Measurements from ENCODE around the gene PCDHGB1. TPM values are rescaled to one million over a fixed set of nuclear protein-coding genes. Genes with fewer than 3 reads are reported as not detected.
"Not testable (repeated sequence)": the region's sequence is repeated elsewhere in the genome, so short reads cannot be mapped to it uniquely, and the experiment has no call there.

PCDHGB1 gene
- total and polyA plus RNA-seq, 8 donors = under 0.01 to 1.2 (median 0.43) TPM; not detected in 3

DNA sequence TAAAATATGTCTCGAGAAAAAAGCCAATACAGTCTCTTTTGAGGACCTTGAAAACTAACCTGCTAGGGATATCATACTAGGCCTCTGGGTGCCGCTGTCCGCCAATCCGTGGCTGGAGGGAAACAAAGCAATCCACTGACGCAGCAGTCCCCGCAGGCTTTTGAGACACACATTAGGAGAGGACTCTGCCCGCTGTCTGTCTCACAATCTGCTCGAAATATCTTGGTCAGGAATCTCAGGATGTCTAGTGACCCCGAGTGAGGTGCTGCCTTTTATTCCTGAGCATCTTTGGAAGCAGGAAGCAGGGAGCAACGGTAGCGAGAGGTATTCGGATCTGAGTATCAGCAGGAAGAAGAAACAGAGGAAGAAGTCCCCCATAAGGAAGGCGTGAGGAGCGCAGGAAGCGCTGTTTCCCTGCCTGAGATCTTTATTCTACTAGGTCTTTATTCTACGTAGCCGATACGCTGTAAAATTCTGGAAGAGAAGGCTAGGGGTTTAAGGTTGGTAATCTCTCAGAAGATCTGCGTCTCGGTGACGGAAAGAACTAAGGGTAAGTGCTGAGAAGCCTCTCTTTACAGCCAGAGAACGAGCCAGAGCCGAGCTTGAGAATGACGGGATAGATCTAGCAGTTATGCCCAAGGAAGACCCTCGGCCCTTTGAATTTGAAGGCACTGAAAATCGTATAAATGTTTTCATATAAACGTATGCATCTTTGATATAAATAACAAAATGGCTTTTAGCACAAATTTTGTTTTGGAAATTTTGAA, 23.6 kb upstream of the PCDHGB1 start:
- Histone ChIP-seq H3K27me3 (peaks cover 0 to 35% (median 13%) of the 10 kb centered on the region in 3 donors), H3K27ac (peak overlapping the region in 2 of 5 donors; percentile 45 to 66), H3K9me3 (peaks cover 10 to 97% (median 74%) of the 10 kb centered on the region in 4 donors), H3K36me3 (peaks cover 0 to 5% (median 0%) of the 10 kb centered on the region in 4 donors), H3K4me1 (peaks cover 0 to 3% (median 1%) of the 10 kb centered on the region in 4 donors), H3K4me3 (peak overlapping the region; percentile 14 to 31 (median 24))
- intact Hi-C loops (cut with DNase I; ENCODE audit: low total_unique reads) = loop anchor here (10.0 kb wide), 1 partner anchor 209 kb away; no protein-coding TSS in a partner anchor
- TF ChIP-seq POLR2A (IDR thresholded peaks at IDR 0.05) (no peak), EP300 (IDR thresholded peaks at IDR 0.05) (no peak), POLR2AphosphoS5 (IDR thresholded peaks at IDR 0.05) (no peak)
- TF ChIP-seq, protein P1, sequence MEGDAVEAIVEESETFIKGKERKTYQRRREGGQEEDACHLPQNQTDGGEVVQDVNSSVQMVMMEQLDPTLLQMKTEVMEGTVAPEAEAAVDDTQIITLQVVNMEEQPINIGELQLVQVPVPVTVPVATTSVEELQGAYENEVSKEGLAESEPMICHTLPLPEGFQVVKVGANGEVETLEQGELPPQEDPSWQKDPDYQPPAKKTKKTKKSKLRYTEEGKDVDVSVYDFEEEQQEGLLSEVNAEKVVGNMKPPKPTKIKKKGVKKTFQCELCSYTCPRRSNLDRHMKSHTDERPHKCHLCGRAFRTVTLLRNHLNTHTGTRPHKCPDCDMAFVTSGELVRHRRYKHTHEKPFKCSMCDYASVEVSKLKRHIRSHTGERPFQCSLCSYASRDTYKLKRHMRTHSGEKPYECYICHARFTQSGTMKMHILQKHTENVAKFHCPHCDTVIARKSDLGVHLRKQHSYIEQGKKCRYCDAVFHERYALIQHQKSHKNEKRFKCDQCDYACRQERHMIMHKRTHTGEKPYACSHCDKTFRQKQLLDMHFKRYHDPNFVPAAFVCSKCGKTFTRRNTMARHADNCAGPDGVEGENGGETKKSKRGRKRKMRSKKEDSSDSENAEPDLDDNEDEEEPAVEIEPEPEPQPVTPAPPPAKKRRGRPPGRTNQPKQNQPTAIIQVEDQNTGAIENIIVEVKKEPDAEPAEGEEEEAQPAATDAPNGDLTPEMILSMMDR (IDR thresholded peaks at IDR 0.05) = peak in 2 of 7 experiments; percentile 11 to 17
- DNase-seq = peak; percentile 32 to 69
- 10 to 15% (median 13%) methylated on average over 27 of the region's 27 CpGs for WGBS, 5 donors

DNA sequence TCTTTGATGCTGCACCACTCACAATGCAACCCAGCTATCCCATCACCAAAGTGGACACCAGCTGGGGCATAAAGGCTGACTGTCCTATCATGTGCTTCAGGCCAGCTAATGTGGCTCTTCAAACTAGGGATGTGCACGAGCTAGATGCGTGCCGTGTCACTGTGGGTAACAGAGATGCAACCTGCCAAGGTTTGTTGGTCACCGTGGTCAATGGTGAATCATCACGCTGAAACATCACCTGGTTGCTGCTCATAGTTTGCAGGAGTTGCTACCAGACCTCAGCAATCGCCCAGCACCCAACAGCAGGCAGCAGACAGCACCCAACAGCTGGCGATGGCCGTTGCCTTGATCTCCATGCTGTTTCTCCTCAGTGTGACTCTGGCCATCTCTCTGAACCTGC, 21.7 kb upstream of the PCDHGB1 start:
- 78 to 82% (median 81%) methylated on average over 3 to 8 of the region's 8 CpGs for WGBS, 5 donors
- Histone ChIP-seq H3K9me3 (peaks cover 21 to 97% (median 81%) of the 10 kb centered on the region in 4 donors), H3K4me3 (no peak overlapping the region), H3K27ac (no peak overlapping the region), H3K36me3 (peaks cover 0 to 5% (median 0%) of the 10 kb centered on the region in 4 donors), H3K27me3 (peaks cover 0 to 54% (median 20%) of the 10 kb centered on the region in 3 donors), H3K4me1 (no peaks in the 10 kb centered on the region)
- intact Hi-C loops (cut with DNase I; ENCODE audit: low total_unique reads) = loop anchor here (10.0 kb wide), 1 partner anchor 207 kb away; no protein-coding TSS in a partner anchor
- TF ChIP-seq POLR2AphosphoS5 (IDR thresholded peaks at IDR 0.05) (no peak), POLR2A (IDR thresholded peaks at IDR 0.05) (no peak), EP300 (IDR thresholded peaks at IDR 0.05) (no peak)
- TF ChIP-seq, protein P1 (IDR thresholded peaks at IDR 0.05) = no peak
- no peak for DNase-seq

DNA sequence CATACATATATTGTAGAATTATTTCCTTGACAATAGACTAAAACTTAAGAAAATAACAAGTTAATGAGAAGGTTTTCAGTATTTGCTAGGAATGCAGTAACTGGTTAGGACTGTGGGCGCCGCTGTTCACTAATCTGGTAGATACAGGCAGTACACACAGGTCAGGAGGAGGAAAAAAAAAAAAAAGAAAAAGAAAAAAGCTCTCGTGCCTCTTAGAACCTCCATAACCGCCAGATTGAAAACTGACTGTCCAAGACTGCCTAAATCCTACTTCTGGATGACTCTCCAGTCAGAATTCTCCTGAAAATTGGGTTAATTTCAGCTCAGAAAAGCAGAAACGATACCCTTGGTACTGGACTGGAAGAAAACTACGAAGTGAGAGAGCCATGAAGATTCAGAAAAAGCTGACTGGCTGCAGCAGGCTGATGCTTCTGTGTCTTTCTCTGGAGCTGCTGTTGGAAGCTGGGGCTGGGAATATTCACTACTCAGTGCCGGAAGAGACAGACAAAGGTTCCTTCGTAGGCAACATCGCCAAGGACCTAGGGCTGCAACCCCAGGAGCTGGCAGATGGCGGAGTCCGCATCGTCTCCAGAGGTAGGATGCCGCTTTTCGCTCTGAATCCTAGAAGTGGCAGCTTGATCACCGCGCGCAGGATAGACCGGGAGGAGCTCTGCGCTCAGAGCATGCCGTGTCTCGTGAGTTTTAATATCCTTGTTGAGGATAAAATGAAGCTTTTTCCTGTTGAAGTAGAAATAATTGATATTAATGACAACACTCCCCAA, 19.4 kb upstream of the PCDHGB1 start, which contains the start of gene PCDHGA1:
TSS of gene PCDHGA1 (plus strand) at position 216 of the 782 bp plus-strand sequence.
- H3K27ac ChIP-seq = no peak within 1 kb of the TSS
- H3K27me3 ChIP-seq = peaks cover 0 to 70% (median 28%) of the 10 kb centered on the region in 3 donors
- intact Hi-C loops (cut with DNase I; ENCODE audit: low total_unique reads) = no loop called here
- no peaks in the 10 kb centered on the region for H3K4me1 ChIP-seq
- H3K4me3 ChIP-seq = no peak within 1 kb of the TSS
- H3K9me3 ChIP-seq = peaks cover 25 to 97% (median 87%) of the 10 kb centered on the region in 4 donors
- 22 to 32% (median 27%) methylated on average over 21 of the region's 21 CpGs for WGBS, 5 donors
- H3K36me3 ChIP-seq = peaks cover 0 to 5% (median 0%) of the 10 kb centered on the region in 4 donors
- DNase-seq = peak in 1 of 2 donors; percentile 27
- no peak for TF ChIP-seq EP300 (IDR thresholded peaks at IDR 0.05)
- no peak for TF ChIP-seq POLR2AphosphoS5 (IDR thresholded peaks at IDR 0.05)
- TF ChIP-seq, protein P1 (IDR thresholded peaks at IDR 0.05) = no peak
- no peak for TF ChIP-seq POLR2A (IDR thresholded peaks at IDR 0.05)

DNA sequence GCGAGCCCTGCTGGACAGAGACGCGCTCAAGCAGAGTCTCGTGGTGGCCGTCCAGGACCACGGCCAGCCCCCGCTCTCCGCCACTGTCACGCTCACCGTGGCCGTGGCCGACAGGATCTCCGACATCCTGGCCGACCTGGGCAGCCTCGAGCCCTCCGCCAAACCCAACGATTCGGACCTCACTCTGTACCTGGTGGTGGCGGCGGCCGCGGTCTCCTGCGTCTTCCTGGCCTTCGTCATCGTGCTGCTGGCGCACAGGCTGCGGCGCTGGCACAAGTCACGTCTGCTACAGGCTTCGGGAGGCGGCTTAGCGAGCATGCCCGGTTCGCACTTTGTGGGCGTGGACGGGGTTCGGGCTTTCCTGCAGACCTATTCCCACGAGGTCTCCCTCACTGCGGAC, 17.3 kb upstream of the PCDHGB1 start:
- DNase-seq; H3K4me3 ChIP-seq; H3K4me1 ChIP-seq; H3K36me3 ChIP-seq; H3K27ac ChIP-seq; intact Hi-C loops (cut with DNase I; ENCODE audit: low total_unique reads): not testable (repeated sequence)
- H3K27me3 ChIP-seq = peaks cover 0 to 66% (median 28%) of the 10 kb centered on the region in 3 donors
- 20 to 44% (median 42%) methylated on average over 6 to 39 of the region's 39 CpGs for WGBS, 5 donors
- H3K9me3 ChIP-seq = peaks cover 20 to 95% (median 82%) of the 10 kb centered on the region in 4 donors
